GM12878 (cell line): ENCODE measurements around the gene ILKAP. TPM values are rescaled to one million over a fixed set of nuclear protein-coding genes. Genes with fewer than 3 reads are reported as not detected.
A peak's percentile ranks its signal among the peaks of the same experiment; 100 is the strongest.

Experiments used
- ATAC-seq: fragments of 200-7000 bp; cut with Tn5 transposase; 3 replicates; pipeline ENCODE4 v1.9.1; 2020; ENCODE audit warnings: mild to moderate bottlenecking, moderate library complexity
- BruUV-seq: library from RNA; stranded (reverse); fragments of 400-500 nt; replicated peaks from 2 replicates; lab custom pipeline; 2021; lab: Mats Ljungman, UMichigan
- CTCF ChIA-PET: fragments of 300-600 bp; sonication (Branson Sonifier 250); formaldehyde crosslinking; extraction: SDS; loops from one replicate; lab custom pipeline; 2021; ENCODE audit warnings: inconsistent platforms; lab: Yijun Ruan, JAX
- POLR2A ChIA-PET: fragments of 350-600 bp; formaldehyde crosslinking; extraction: SDS; loops from one replicate; lab custom pipeline; 2021; ENCODE audit warnings: inconsistent platforms; lab: Charles Lee
- RAD21 ChIA-PET: fragments of 300-600 bp; sonication (Branson Sonifier 250); formaldehyde crosslinking; loops from one replicate; lab custom pipeline; 2023; ENCODE audit warnings: antibody characterized with exemption; ENCODE audit not compliant: unreplicated experiment; lab: Charles Lee
- SMC1A ChIA-PET: fragments of 300-600 bp; sonication (Branson Sonifier 250); formaldehyde crosslinking; loops from one replicate; lab custom pipeline; 2023; ENCODE audit not compliant: unreplicated experiment, uncharacterized antibody; lab: Charles Lee
- DNase-seq: peaks from one replicate; pipeline ENCODE4 v3.0.0-alpha.2; 2011; ENCODE audit warnings: low read depth, low spot score
- FAIRE-seq: peaks from 3 replicates; lab custom pipeline; 2011; peaks lifted over from hg19 to GRCh38; lab: Jason Lieb, UNC
- H2AFZ ChIP-seq: 2 replicates; pipeline ENCODE4 v1.6.0; 2011; ENCODE audit warnings: low read depth, low read length, control low read depth; ENCODE audit not compliant: control insufficient read depth
- H3K27ac ChIP-seq: 2 replicates; pipeline ENCODE4 v1.5.1; 2011; ENCODE audit warnings: control low read depth; ENCODE audit not compliant: control insufficient read depth, insufficient read depth
- H3K27me3 ChIP-seq, 2 experiments: replicated peaks in 1 of 2; 2 replicates each; pipeline versions ENCODE4 v1.6.0 to v1.6.1; 2011; ENCODE audit warnings: low read length in 1 of 2; ENCODE audit not compliant: control insufficient read depth in 2 of 2, insufficient read depth in 2 of 2
- H3K36me3 ChIP-seq, 2 experiments: 2 replicates each; pipeline ENCODE4 v1.5.1; 2011; ENCODE audit warnings: low read length in 1 of 2; ENCODE audit not compliant: control insufficient read depth in 2 of 2, insufficient read depth in 2 of 2
- H3K4me1 ChIP-seq: 2 replicates; pipeline ENCODE4 v1.6.1; 2011; ENCODE audit warnings: mild to moderate bottlenecking, low read length, moderate library complexity, mixed read lengths; ENCODE audit not compliant: control insufficient read depth, insufficient read depth
- H3K4me2 ChIP-seq: 2 replicates; pipeline ENCODE4 v1.6.0; 2011; ENCODE audit warnings: control low read depth; ENCODE audit not compliant: control insufficient read depth, insufficient read depth
- H3K4me3 ChIP-seq: fragments of 200-600 bp; sonication (generic); 2 replicates; pipeline ENCODE4 v1.5.1; 2016
- H3K79me2 ChIP-seq: 2 replicates; pipeline ENCODE4 v1.6.0; 2011; ENCODE audit warnings: low read length; ENCODE audit not compliant: control insufficient read depth, insufficient read depth
- H3K9ac ChIP-seq: 2 replicates; pipeline ENCODE4 v1.8.0; 2011; ENCODE audit warnings: low read length, control low read depth, mixed read lengths; ENCODE audit not compliant: control insufficient read depth, insufficient read depth
- H3K9me3 ChIP-seq: replicated peaks from 3 replicates; pipeline ENCODE4 v1.5.1; 2011; ENCODE audit warnings: mild to moderate bottlenecking, low read length; ENCODE audit not compliant: control insufficient read depth, insufficient read depth
- H4K20me1 ChIP-seq: 2 replicates; pipeline ENCODE4 v1.6.0; 2011; ENCODE audit not compliant: control insufficient read depth, insufficient read depth
- FOS ChIP-seq: IDR thresholded peaks from 3 replicates; pipeline ENCODE4 v1.6.1; 2011; ENCODE audit warnings: borderline replicate concordance; ENCODE audit not compliant: insufficient read length; ENCODE audit errors: extremely low read depth
- HCFC1 ChIP-seq: fragments of 150-350 bp; IDR thresholded peaks from 2 replicates; pipeline ENCODE4 v1.6.1; 2014; ENCODE audit warnings: low read length
- HDAC2 ChIP-seq: fragments of 200-600 bp; sonication (generic); IDR thresholded peaks from 2 replicates; pipeline ENCODE4 v1.6.1; 2017
- KLF5 ChIP-seq: fragments of 450-650 bp; IDR thresholded peaks from 2 replicates; pipeline ENCODE4 v1.6.1; 2014; ENCODE audit warnings: mild to moderate bottlenecking; ENCODE audit not compliant: partially characterized antibody
- NR2C1 ChIP-seq: fragments of 450-650 bp; IDR thresholded peaks from 2 replicates; pipeline ENCODE4 v1.6.1; 2017; ENCODE audit warnings: antibody characterized with exemption, mild to moderate bottlenecking, moderate library complexity
- POU2F2 ChIP-seq: IDR thresholded peaks from 3 replicates; pipeline ENCODE4 v1.6.1; 2011; ENCODE audit warnings: low read depth, mild to moderate bottlenecking, low read length, borderline replicate concordance
- SIX5 ChIP-seq: IDR thresholded peaks from 2 replicates; pipeline ENCODE4 v1.6.1; 2011; ENCODE audit warnings: mild to moderate bottlenecking, low read depth, low read length, moderate library complexity; ENCODE audit not compliant: severe bottlenecking
- SRF ChIP-seq, 2 experiments: IDR thresholded peaks; 2 replicates each; pipeline ENCODE4 v1.6.1; 2011; ENCODE audit warnings: low read depth in 2 of 2, low read length in 2 of 2, mild to moderate bottlenecking in 1 of 2, moderate library complexity in 1 of 2
- SUPT20H ChIP-seq: IDR thresholded peaks from 2 replicates; pipeline ENCODE4 v1.6.1; 2011; ENCODE audit warnings: low read depth, mild to moderate bottlenecking, low read length, moderate library complexity, borderline replicate concordance; ENCODE audit not compliant: control insufficient read depth
- USF1 ChIP-seq: IDR thresholded peaks from 2 replicates; pipeline ENCODE4 v1.6.1; 2011; ENCODE audit warnings: borderline replicate concordance, low read depth, mild to moderate bottlenecking, moderate library complexity, mixed read lengths, low read length; ENCODE audit not compliant: insufficient read depth; ENCODE audit errors: extremely low read length
- ZNF24 ChIP-seq: fragments of 450-650 bp; IDR thresholded peaks from 2 replicates; pipeline ENCODE4 v1.6.1; 2017; ENCODE audit warnings: antibody characterized with exemption, mild to moderate bottlenecking
- WGBS: methylation state at CpG from one replicate; pipeline ENCODE4 v1.1.6; 2016; ENCODE audit warnings: low lambda C conversion rate; ENCODE audit not compliant: insufficient replicate concordance, insufficient coverage; ENCODE audit errors: missing lambda C conversion rate; 5-methylcytosine and 5-hydroxymethylcytosine counted together
- in situ Hi-C: fragments of 300-500 bp; cut with MboI; formaldehyde crosslinking; loops from 9 replicates; pipeline ENCODE4 v1.14.3; 2018; ENCODE audit warnings: mixed read lengths
- intact Hi-C: fragments of 100-400 bp; cut with micrococcal nuclease; formaldehyde crosslinking; loops from one replicate; pipeline ENCODE4 v1.14.2; 2022; ENCODE audit not compliant: unreplicated experiment
- polyA plus RNA-seq, 11 experiments: library from polyadenylated mRNA; depleted of rRNA in 4 of 11; unstranded in 6 of 11; stranded (reverse) in 5 of 11; fragments of >200 nt; fragmentation: Nextera tagmentation in 4 of 11; fragmentation: Illumina TruSeq in 1 of 11; extraction: Ambion mirVana in 4 of 11; extraction: Trizol in 1 of 11; gene quantifications; 1 replicate in 1 of 11; 2 replicates in 10 of 11; pipeline versions ENCODE4 v1.2.1 to v1.2.3, GENCODE V29; 2011 to 2016; ENCODE audit warnings: inconsistent platforms in 2 of 11, missing spikeins in 2 of 11, low read depth in 1 of 11
- total RNA-seq, 4 experiments: library from RNA; depleted of rRNA in 3 of 4; stranded (reverse); fragments of >200 nt in 3 of 4; fragmentation: Illumina TruSeq in 1 of 4; extraction: Trizol in 1 of 4; gene quantifications; 2 replicates each; pipeline versions ENCODE4 v1.2.1 to v1.2.3, GENCODE V29; 2013 to 2021

Gene ILKAP
- total and polyA plus RNA-seq, 10 of the 15 experiments (the other 5 are each of a cell fraction or from before 2014, with no cell fraction given), result 4.2 to 65.3 (median 37.3) TPM

GRCh38 chr2:238231809-238232208 is 28.3 kb upstream of the ILKAP start (continued):
- TF ChIP-seq KLF5 (no peak), FOS (no peak), NR2C1 (no peak), USF1 (no peak), POU2F2 (no peak), HDAC2 (no peak), HCFC1 (no peak), SUPT20H (no peak)
- TF ChIP-seq, all 136 proteins: peak for 0

- TF ChIP-seq SIX5 (peak; percentile 65), HCFC1 (peak; percentile 67), ZNF24 (no peak), SRF (IDR thresholded peaks at IDR 0.05; ENCODE audit: low read depth in 2 of 2, low read length in 2 of 2) (no peak)
- no peak for FAIRE-seq
- no peaks in the 10 kb centered on the region; the same call in 1 of the 2 replicates for H3K4me1 ChIP-seq
- no peak overlapping the region for H3K27ac ChIP-seq
- H4K20me1 ChIP-seq, result no peaks in the 10 kb centered on the region
- H3K9ac ChIP-seq, result no peak overlapping the region
- no peaks in the 10 kb centered on the region for H3K79me2 ChIP-seq
- no peaks in the 10 kb centered on the region for H3K36me3 ChIP-seq
- ChIA-PET CTCF (no interaction called here), RAD21 (no interaction called here), SMC1A (no interaction called here), POLR2A (no interaction called here)
- intact Hi-C loops, result no loop called here
- H2AFZ ChIP-seq, result peak overlapping the region; percentile 65
- H3K27me3 ChIP-seq, result peaks cover 2 to 11% of the 10 kb centered on the region in 2 experiments
- DNase-seq, result no peak
- ATAC-seq, result peak; percentile 21; the same call in 1 of the 3 replicates
- H3K4me3 ChIP-seq, result no peak overlapping the region; the same call in 1 of the 2 replicates
- WGBS, result 19% methylated on average over 45 of the region's 46 CpGs
- no TSS peak for BruUV-seq
- in situ Hi-C loops, result no loop called here
- no peaks in the 10 kb centered on the region; the same call in 2 of the 3 replicates for H3K9me3 ChIP-seq
- peak overlapping the region; percentile 48; the same call in 1 of the 2 replicates for H3K4me2 ChIP-seq
Measured at GRCh38 chr2:238231251-238231793, 27.8 kb upstream of the ILKAP start.
